Psoas muscle (tissue), 8 donors: ENCODE measurements around the gene FAM228A. TPM values are rescaled to one million over a fixed set of nuclear protein-coding genes. Genes with fewer than 3 reads are reported as not detected.

ENCODE experiments used
- ATAC-seq, 4 donors: fragments of 200-7000 bp; cut with Tn5 transposase; one replicate each; pipeline ENCODE4 v1.9.1; 2020; ENCODE audit warnings: moderate library complexity in 3 of 4, mild to moderate bottlenecking in 2 of 4
- DNase-seq, 2 donors: peaks; one replicate each; pipeline ENCODE4 v3.0.0-alpha.2; 2020
- H3K27ac ChIP-seq: fragments of 200-600 bp; one replicate; pipeline ENCODE4 v1.8.0; 2022
- H3K27me3 ChIP-seq, 3 donors: fragments of 200-600 bp in 1 of 3; one replicate each; pipeline versions ENCODE4 v1.6.1 to v1.8.0; 2013 to 2022; ENCODE audit warnings: low read length in 2 of 3, mild to moderate bottlenecking in 2 of 3, moderate library complexity in 1 of 3; ENCODE audit not compliant: insufficient read depth in 3 of 3
- H3K36me3 ChIP-seq, 2 donors: fragments of 200-600 bp in 1 of 2; one replicate each; pipeline versions ENCODE4 v1.6.1 to v1.8.0; 2013 to 2022; ENCODE audit warnings: low read depth in 1 of 2, mild to moderate bottlenecking in 1 of 2, moderate library complexity in 1 of 2; ENCODE audit not compliant: insufficient read depth in 1 of 2
- H3K4me1 ChIP-seq: fragments of 200-600 bp; one replicate; pipeline ENCODE4 v1.8.0; 2022
- H3K4me3 ChIP-seq: fragments of 200-600 bp; one replicate; pipeline ENCODE4 v1.8.0; 2022; ENCODE audit warnings: mild to moderate bottlenecking
- H3K9me3 ChIP-seq: fragments of 200-600 bp; one replicate; pipeline ENCODE4 v1.8.0; 2022
- CTCF ChIP-seq: fragments of 200-600 bp; IDR thresholded peaks from one replicate; pipeline ENCODE4 v1.8.0; 2022; ENCODE audit warnings: antibody characterized with exemption
- WGBS, 3 donors: extraction: QIAGEN DNeasy Blood & Tissue Kit; methylation state at CpG; one replicate each; pipeline versions ENCODE4 v1.1.6 to v1.1.7; 2013; 5-methylcytosine and 5-hydroxymethylcytosine counted together
- intact Hi-C, 2 donors: fragments of 100-400 bp; cut with DNase I; formaldehyde crosslinking; loops; one replicate each; pipeline versions ENCODE4 v1.11.0 to v1.14.2; 2022
- polyA plus RNA-seq, 3 donors: library from polyadenylated mRNA; stranded (reverse); fragments of 200-250 nt; gene quantifications; one replicate each; pipeline ENCODE4 v1.2.3, GENCODE V29; 2013
- total RNA-seq, 4 donors: library from RNA; stranded (reverse); fragmentation: NEBNext Ultra II Directional in 2 of 4; extraction: Animal tissue kit (Norgen Biotek cat#: 25700) in 2 of 4; gene quantifications; one replicate each; pipeline versions ENCODE4 v1.2.1 to v1.2.4, GENCODE V29; 2021 to 2023
- donor health status: healthy with polysubstance abuse.
- donor health status: DM: no; HTN: no; CAD: no; lungs with moderate emphysema.
- donor health status: Bipolar disorder and iron deficiency.
- donor health status: healthy.
- donor health status: DM: yes; HTN: yes; CAD: no.
- donor health status: DM: no; HTN: no; CAD: no.
- donor health status: DM: no; HTN: no; CAD: no.
- donor health status: DM: yes; HTN: yes; CAD: no.

The FAM228A gene
- total and polyA plus RNA-seq, 7 donors, result 0.04 to 0.69 (median 0.37) TPM; not detected in 1

GRCh38 chr2:24175631-24176187 lies 856 bp downstream of the FAM228A start:
- no peak for TF ChIP-seq CTCF
- H3K4me3 ChIP-seq, result no peak overlapping the region

GRCh38 chr2:24176326-24176725 lies 1.5 kb downstream of the FAM228A start:
- 30 to 80% (median 42%) methylated on average over 1 of the region's 1 CpG for WGBS, 3 donors
- Histone ChIP-seq H3K4me3 (no peak overlapping the region), H3K27ac (no peak overlapping the region), H3K9me3 (no peaks in the 10 kb centered on the region), H3K4me1 (no peaks in the 10 kb centered on the region), H3K36me3 (no peaks in the 10 kb centered on the region), H3K27me3 (no peaks in the 10 kb centered on the region)
- no peak for TF ChIP-seq CTCF
- intact Hi-C loops, result no loop called here
- DNase-seq, result no peak
- ATAC-seq, result peak in 1 of 4 donors; percentile 54

More at GRCh38 chr2:24175631-24176187, 856 bp downstream of the FAM228A start:
- Histone ChIP-seq H3K9me3 (no peaks in the 10 kb centered on the region), H3K4me1 (no peaks in the 10 kb centered on the region), H3K27ac (no peak overlapping the region), H3K27me3 (no peaks in the 10 kb centered on the region), H3K36me3 (no peaks in the 10 kb centered on the region)
- WGBS, 3 donors, result 74 to 82% (median 78%) methylated on average over 17 of the region's 17 CpGs
- DNase-seq, result no peak
- intact Hi-C loops, result no loop called here
- ATAC-seq, result no peak

- no peak for DNase-seq
- no peak overlapping the region for H3K4me3 ChIP-seq
- ATAC-seq, result no peak
- H3K27me3 ChIP-seq, result no peaks in the 10 kb centered on the region
- no peaks in the 10 kb centered on the region for H3K4me1 ChIP-seq
- intact Hi-C loops, result no loop called here
- no peak overlapping the region for H3K27ac ChIP-seq
- H3K9me3 ChIP-seq, result no peaks in the 10 kb centered on the region
- H3K36me3 ChIP-seq, result no peaks in the 10 kb centered on the region
- no peak for TF ChIP-seq CTCF
Measured at GRCh38 chr2:24179683-24180082, 4.8 kb downstream of the FAM228A start.

- Histone ChIP-seq H3K36me3 (no peaks in the 10 kb centered on the region), H3K9me3 (no peaks in the 10 kb centered on the region), H3K4me3 (no peak overlapping the region), H3K4me1 (no peaks in the 10 kb centered on the region), H3K27me3 (no peaks in the 10 kb centered on the region), H3K27ac (no peak overlapping the region)
- 71 to 75% (median 72%) methylated on average over 6 of the region's 6 CpGs for WGBS, 3 donors
- intact Hi-C loops, result no loop called here
- DNase-seq (no peak), ATAC-seq (no peak)
- no peak for TF ChIP-seq CTCF
Measured at GRCh38 chr2:24181849-24182248, 7.0 kb downstream of the FAM228A start.

GRCh38 chr2:24182507-24182906 lies 7.7 kb downstream of the FAM228A start:
- no peak for TF ChIP-seq CTCF
- ATAC-seq (no peak), DNase-seq (no peak)
- H3K9me3 ChIP-seq, result no peaks in the 10 kb centered on the region
- no peaks in the 10 kb centered on the region for H3K27me3 ChIP-seq
- H3K4me3 ChIP-seq, result no peak overlapping the region
- no peaks in the 10 kb centered on the region for H3K4me1 ChIP-seq
- no peaks in the 10 kb centered on the region for H3K36me3 ChIP-seq
- H3K27ac ChIP-seq, result no peak overlapping the region
- intact Hi-C loops, result no loop called here
- WGBS, 3 donors, result 92 to 96% (median 93%) methylated on average over 7 of the region's 7 CpGs
